Measurements from ENCODE around the gene SH3RF1.

The SH3RF1 gene

GRCh38 chr4:169274033-169274432 is 3.3 kb upstream of the SH3RF1 start:
- no peak for DNase-seq

- no peak for DNase-seq
Measured at GRCh38 chr4:169272265-169272886, 1.6 kb upstream of the SH3RF1 start.

GRCh38 chr4:169271692-169272007 is 894 bp upstream of the SH3RF1 start:
- no peak for DNase-seq

- no peak for DNase-seq
Measured at GRCh38 chr4:169269916-169270809, 593 bp downstream of the SH3RF1 start.

GRCh38 chr4:169268951-169269760 is 1.6 kb downstream of the SH3RF1 start:
- DNase-seq: no peak

GRCh38 chr4:169267070-169267469 is 3.7 kb downstream of the SH3RF1 start:
- DNase-seq: no peak

- DNase-seq: no peak
Measured at GRCh38 chr4:169266661-169267060, 4.1 kb downstream of the SH3RF1 start.

- no peak for DNase-seq
Measured at GRCh38 chr4:169266081-169266480, 4.7 kb downstream of the SH3RF1 start.

GRCh38 chr4:169263791-169264392 is 6.9 kb downstream of the SH3RF1 start:
- no peak for DNase-seq

GRCh38 chr4:169260217-169260866 is 10.4 kb downstream of the SH3RF1 start:
- no peak for DNase-seq

- no peak for DNase-seq
Measured at GRCh38 chr4:169259271-169259670, 11.5 kb downstream of the SH3RF1 start.

- no peak for DNase-seq
Measured at GRCh38 chr4:169258141-169258540, 12.6 kb downstream of the SH3RF1 start.

GRCh38 chr4:169256856-169257761 is 13.6 kb downstream of the SH3RF1 start:
- DNase-seq: no peak

- DNase-seq: no peak
Measured at GRCh38 chr4:169256101-169256612, 14.6 kb downstream of the SH3RF1 start.

GRCh38 chr4:169254546-169254983 is 16.2 kb downstream of the SH3RF1 start:
- DNase-seq: no peak

GRCh38 chr4:169253904-169254303 is 16.9 kb downstream of the SH3RF1 start:
- no peak for DNase-seq

GRCh38 chr4:169253113-169253671 is 17.6 kb downstream of the SH3RF1 start:
- no peak for DNase-seq

- DNase-seq: no peak
Measured at GRCh38 chr4:169252339-169253112, 18.2 kb downstream of the SH3RF1 start.

- DNase-seq: no peak
Measured at GRCh38 chr4:169251291-169252235, 19.2 kb downstream of the SH3RF1 start.

All from CD4-positive, alpha-beta T cell treated with Interleukin-1 beta for 1 hour (primary cell).